OCI-LY1 (cell line): Measurements from ENCODE around the gene TNRC6C.

Source experiments
- H2AFZ ChIP-seq: fragments of 200-600 bp; sonication (generic), shearing (Covaris generic); 2 replicates; pipeline ENCODE4 v1.6.0; 2014; ENCODE audit warnings: antibody characterized with exemption, mild to moderate bottlenecking, low read length
- H3F3A ChIP-seq: fragments of 200-600 bp; sonication (generic), shearing (Covaris generic); 2 replicates; pipeline ENCODE4 v1.6.0; 2014; ENCODE audit warnings: mild to moderate bottlenecking, antibody characterized with exemption, low read length, moderate library complexity; ENCODE audit not compliant: insufficient read depth
- H3K27ac ChIP-seq: fragments of 200-600 bp; sonication (generic); 2 replicates; pipeline ENCODE4 v1.5.1; 2014; ENCODE audit warnings: low read length, mixed run types, mild to moderate bottlenecking, low read depth; ENCODE audit not compliant: poor library complexity, severe bottlenecking
- H3K27me3 ChIP-seq: fragments of 200-600 bp; sonication (generic); 2 replicates; pipeline ENCODE4 v1.6.0; 2014; ENCODE audit warnings: antibody characterized with exemption, mild to moderate bottlenecking, low read length, moderate library complexity; ENCODE audit not compliant: insufficient read depth
- H3K36me3 ChIP-seq: fragments of 200-600 bp; sonication (generic); 2 replicates; pipeline ENCODE4 v1.6.1; 2014; ENCODE audit warnings: mild to moderate bottlenecking, antibody characterized with exemption, low read length, moderate library complexity, mixed read lengths; ENCODE audit not compliant: insufficient read depth
- H3K4me1 ChIP-seq: fragments of 200-600 bp; sonication (generic); 2 replicates; pipeline ENCODE4 v1.5.1; 2014; ENCODE audit warnings: mild to moderate bottlenecking, low read length, moderate library complexity; ENCODE audit not compliant: insufficient read depth, severe bottlenecking
- H3K4me2 ChIP-seq: fragments of 200-600 bp; sonication (generic), shearing (Covaris generic); 2 replicates; pipeline ENCODE4 v1.6.1; 2014; ENCODE audit warnings: low read length
- H3K4me3 ChIP-seq: fragments of 200-600 bp; sonication (generic); 2 replicates; pipeline ENCODE4 v1.5.1; 2014; ENCODE audit warnings: low read length, low read depth, mild to moderate bottlenecking, mixed read lengths; ENCODE audit not compliant: poor library complexity, severe bottlenecking
- H3K79me2 ChIP-seq: fragments of 200-600 bp; shearing (Covaris generic); 2 replicates; pipeline ENCODE4 v1.6.1; 2016; ENCODE audit warnings: mixed run types, low read length, mixed read lengths; ENCODE audit not compliant: insufficient read depth
- H3K9ac ChIP-seq: fragments of 200-600 bp; sonication (generic), shearing (Covaris generic); 2 replicates; pipeline ENCODE4 v1.6.1; 2014; ENCODE audit warnings: mild to moderate bottlenecking, low read length, mixed read lengths
- H3K9me2 ChIP-seq: fragments of 200-600 bp; sonication (generic), shearing (Covaris generic); 2 replicates; pipeline ENCODE4 v1.6.1; 2014; ENCODE audit warnings: low read depth, mild to moderate bottlenecking, low read length, mixed read lengths
- H3K9me3 ChIP-seq: fragments of 200-600 bp; shearing (Covaris generic); 2 replicates; pipeline ENCODE4 v1.6.1; 2014; ENCODE audit warnings: low read length, mixed read lengths
- H4K20me1 ChIP-seq: fragments of 200-600 bp; sonication (generic), shearing (Covaris generic); 2 replicates; pipeline ENCODE4 v1.6.0; 2016; ENCODE audit warnings: mild to moderate bottlenecking, low read length; ENCODE audit not compliant: insufficient read depth
- EZH2 ChIP-seq: fragments of 200-600 bp; sonication (generic), shearing (Covaris generic); IDR thresholded peaks from 2 replicates; pipeline ENCODE4 v1.8.0; 2017; ENCODE audit warnings: borderline replicate concordance, mixed run types, mild to moderate bottlenecking, antibody characterized with exemption, low read length, moderate library complexity, mixed read lengths
- TF ChIP-seq, protein P1 (sequence below): fragments of 200-600 bp; sonication (generic), shearing (Covaris generic); IDR thresholded peaks from 2 replicates; pipeline ENCODE4 v1.5.1; 2017; ENCODE audit warnings: mild to moderate bottlenecking, antibody characterized with exemption, low read length, moderate library complexity, mixed read lengths

The TNRC6C gene

GRCh38 chr17:78027121-78027520 lies 68.6 kb downstream of the TNRC6C start:
- TF ChIP-seq, protein P1, sequence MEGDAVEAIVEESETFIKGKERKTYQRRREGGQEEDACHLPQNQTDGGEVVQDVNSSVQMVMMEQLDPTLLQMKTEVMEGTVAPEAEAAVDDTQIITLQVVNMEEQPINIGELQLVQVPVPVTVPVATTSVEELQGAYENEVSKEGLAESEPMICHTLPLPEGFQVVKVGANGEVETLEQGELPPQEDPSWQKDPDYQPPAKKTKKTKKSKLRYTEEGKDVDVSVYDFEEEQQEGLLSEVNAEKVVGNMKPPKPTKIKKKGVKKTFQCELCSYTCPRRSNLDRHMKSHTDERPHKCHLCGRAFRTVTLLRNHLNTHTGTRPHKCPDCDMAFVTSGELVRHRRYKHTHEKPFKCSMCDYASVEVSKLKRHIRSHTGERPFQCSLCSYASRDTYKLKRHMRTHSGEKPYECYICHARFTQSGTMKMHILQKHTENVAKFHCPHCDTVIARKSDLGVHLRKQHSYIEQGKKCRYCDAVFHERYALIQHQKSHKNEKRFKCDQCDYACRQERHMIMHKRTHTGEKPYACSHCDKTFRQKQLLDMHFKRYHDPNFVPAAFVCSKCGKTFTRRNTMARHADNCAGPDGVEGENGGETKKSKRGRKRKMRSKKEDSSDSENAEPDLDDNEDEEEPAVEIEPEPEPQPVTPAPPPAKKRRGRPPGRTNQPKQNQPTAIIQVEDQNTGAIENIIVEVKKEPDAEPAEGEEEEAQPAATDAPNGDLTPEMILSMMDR = no peak
- TF ChIP-seq EZH2 = no peak
- Histone ChIP-seq H3K9me2 (no peaks in the 10 kb centered on the region), H3K27me3 (no peaks in the 10 kb centered on the region), H4K20me1 (no peaks in the 10 kb centered on the region), H3F3A (no peaks in the 10 kb centered on the region), H2AFZ (no peak overlapping the region), H3K36me3 (peaks cover 4% of the 10 kb centered on the region; the same call in 1 of the 2 replicates), H3K79me2 (no peaks in the 10 kb centered on the region), H3K4me3 (no peak overlapping the region), H3K9me3 (no peaks in the 10 kb centered on the region), H3K4me2 (no peak overlapping the region), H3K27ac (no peak overlapping the region), H3K9ac (no peak overlapping the region), H3K4me1 (no peaks in the 10 kb centered on the region)

- Histone ChIP-seq H3K4me2 (no peak overlapping the region), H3K36me3 (peaks cover 4% of the 10 kb centered on the region; the same call in 1 of the 2 replicates), H4K20me1 (no peaks in the 10 kb centered on the region), H3F3A (no peaks in the 10 kb centered on the region), H3K9me2 (no peaks in the 10 kb centered on the region), H3K9me3 (no peaks in the 10 kb centered on the region), H3K4me3 (no peak overlapping the region), H3K79me2 (no peaks in the 10 kb centered on the region), H3K27ac (no peak overlapping the region), H2AFZ (no peak overlapping the region), H3K4me1 (no peaks in the 10 kb centered on the region), H3K9ac (no peak overlapping the region), H3K27me3 (no peaks in the 10 kb centered on the region)
- TF ChIP-seq, protein P1 = no peak
- TF ChIP-seq EZH2 = no peak
Measured at GRCh38 chr17:78029697-78030096, 71.2 kb downstream of the TNRC6C start.

DNA sequence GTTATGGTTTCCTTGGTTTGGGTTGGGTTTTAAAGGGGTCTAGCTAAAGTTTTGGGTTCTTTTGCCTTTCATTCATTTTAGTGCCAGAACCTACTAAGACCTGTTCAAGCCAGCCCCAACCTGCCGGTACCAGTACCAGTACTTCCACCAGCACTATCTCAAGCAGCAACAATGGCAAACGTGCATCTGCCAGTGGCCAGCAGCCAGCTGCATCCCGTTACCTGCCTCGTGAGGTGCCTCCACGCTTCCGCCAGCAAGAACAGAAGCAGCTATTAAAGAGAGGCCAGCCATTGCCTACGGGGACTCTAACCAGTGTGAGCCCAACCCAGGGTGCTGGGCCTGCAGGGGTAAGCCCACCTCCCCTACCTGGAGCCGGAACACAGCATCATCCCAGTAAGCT lies 72.9 kb downstream of the TNRC6C start:
- Histone ChIP-seq H3K4me2 (no peak overlapping the region), H3K27ac (no peak overlapping the region), H2AFZ (no peak overlapping the region)

More for the DNA sequence above, 72.9 kb downstream of the TNRC6C start:
- Histone ChIP-seq H3K9me2 (no peaks in the 10 kb centered on the region), H3F3A (no peaks in the 10 kb centered on the region), H3K27me3 (no peaks in the 10 kb centered on the region), H3K79me2 (no peaks in the 10 kb centered on the region), H3K9ac (no peak overlapping the region), H3K4me3 (no peak overlapping the region), H4K20me1 (no peaks in the 10 kb centered on the region), H3K4me1 (no peaks in the 10 kb centered on the region), H3K9me3 (no peaks in the 10 kb centered on the region), H3K36me3 (peaks cover 4% of the 10 kb centered on the region; the same call in 1 of the 2 replicates)
- TF ChIP-seq, protein P1 = no peak
- no peak for TF ChIP-seq EZH2
